ENCODE data around the gene NFYC. TPM values are rescaled to one million over a fixed set of nuclear protein-coding genes. Genes with fewer than 3 reads are reported as not detected.

NFYC gene
- total and polyA plus RNA-seq, 7 experiments from 2014 or later = 36.2 to 88.5 (median 63.4) TPM

GRCh38 chr1:40658751-40659648 lies 32.5 kb upstream of the NFYC start:
- Histone ChIP-seq H3K9me3 (ENCODE audit: control insufficient read depth in 2 of 3, low read length in 3 of 3) (no peaks in the 10 kb centered on the region), H3K4me1 (ENCODE audit: control insufficient read depth in 2 of 2, insufficient read depth in 2 of 2, low read length in 2 of 2) (no peaks in the 10 kb centered on the region), H3K27me3 (ENCODE audit: control insufficient read depth in 2 of 2, insufficient read depth in 2 of 2, low read length in 2 of 2) (no peaks in the 10 kb centered on the region), H3K27ac (ENCODE audit: low read depth, low read length) (no peak overlapping the region), H3K36me3 (ENCODE audit: control insufficient read depth in 2 of 3, insufficient read depth in 3 of 3, low read length in 3 of 3) (no peaks in the 10 kb centered on the region), H3K4me3 (ENCODE audit: low read length) (no peak overlapping the region)
- Mint-ChIP-seq H3K9me3 (no peaks in the 10 kb centered on the region), H3K27ac (no peak overlapping the region), H3K4me1 (peaks cover 4 to 12% (median 6%) of the 10 kb centered on the region in 7 donors), H3K27me3 (peaks cover 5 to 9% (median 8%) of the 10 kb centered on the region in 5 donors), H3K4me3 (no peak overlapping the region), H3K36me3 (no peaks in the 10 kb centered on the region)
- POLR2A ChIA-PET = interaction anchor here (0.6 to 0.9 kb wide), 2 partner anchors 161 to 335 kb away, joined by 3 to 4 read pairs; no protein-coding TSS in a partner anchor
- no peak for ATAC-seq
- intact Hi-C loops (cut with micrococcal nuclease) = no loop called here
- no peak for DNase-seq
- CTCF ChIA-PET = no interaction called here

DNA sequence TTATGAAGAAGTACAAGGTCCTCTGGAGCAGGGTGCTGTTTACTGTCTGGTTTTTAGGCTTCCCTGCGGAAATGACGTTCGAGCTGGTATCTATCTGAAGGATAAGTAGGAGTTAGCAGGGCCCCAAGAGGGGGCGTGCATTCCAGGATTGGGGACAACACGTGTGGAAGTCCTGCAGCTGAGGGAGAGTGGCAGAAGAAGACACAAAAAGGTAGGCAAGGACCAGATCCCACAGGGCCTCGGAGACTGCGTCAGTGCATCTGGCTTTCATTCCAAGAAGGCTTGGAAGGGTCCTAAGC lies 31.9 kb upstream of the NFYC start:
- intact Hi-C loops (cut with micrococcal nuclease) = no loop called here
- CTCF ChIA-PET = no interaction called here
- DNase-seq = no peak
- no peak overlapping the region for H3K4me3 ChIP-seq (ENCODE audit: low read length)
- no peaks in the 10 kb centered on the region for H3K36me3 Mint-ChIP-seq
- POLR2A ChIA-PET = interaction anchor here (0.6 kb wide), 1 partner anchor 160 kb away, joined by 3 read pairs; no protein-coding TSS in a partner anchor
- no peaks in the 10 kb centered on the region for H3K36me3 ChIP-seq (ENCODE audit: control insufficient read depth in 2 of 3, insufficient read depth in 3 of 3, low read length in 3 of 3)
- ATAC-seq = no peak
- no peak overlapping the region for H3K4me3 Mint-ChIP-seq
- no peaks in the 10 kb centered on the region for H3K4me1 ChIP-seq (ENCODE audit: control insufficient read depth in 2 of 2, insufficient read depth in 2 of 2, low read length in 2 of 2)
- H3K4me1 Mint-ChIP-seq = peaks cover 2 to 15% (median 6%) of the 10 kb centered on the region in 7 donors
- peaks cover 3 to 5% (median 4%) of the 10 kb centered on the region in 5 donors for H3K27me3 Mint-ChIP-seq
- H3K27me3 ChIP-seq (ENCODE audit: control insufficient read depth in 2 of 2, insufficient read depth in 2 of 2, low read length in 2 of 2) = no peaks in the 10 kb centered on the region
- H3K27ac ChIP-seq (ENCODE audit: low read depth, low read length) = no peak overlapping the region
- no peaks in the 10 kb centered on the region for H3K9me3 Mint-ChIP-seq
- no peaks in the 10 kb centered on the region for H3K9me3 ChIP-seq (ENCODE audit: control insufficient read depth in 2 of 3, low read length in 3 of 3)
- H3K27ac Mint-ChIP-seq = no peak overlapping the region

DNA sequence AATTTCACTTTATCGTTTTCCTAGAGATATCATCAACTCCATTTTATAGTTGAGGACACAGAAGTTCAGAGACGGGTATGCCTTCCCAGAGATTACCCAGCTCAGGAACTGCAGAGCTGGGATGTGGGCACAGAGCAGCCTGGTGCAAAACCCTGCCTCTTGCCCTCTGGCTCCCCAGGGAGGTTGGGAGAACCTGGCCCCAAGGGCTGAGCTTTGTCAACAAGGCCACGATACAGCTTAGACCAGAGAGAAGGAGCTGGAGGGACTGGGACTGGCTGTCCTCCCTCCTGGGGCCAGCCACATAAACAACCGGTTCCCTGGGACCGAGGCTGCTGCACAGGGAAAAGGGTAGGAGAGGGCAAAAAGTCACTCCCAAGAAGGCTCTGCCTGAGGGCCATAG lies 29.8 kb upstream of the NFYC start:
- POLR2A ChIA-PET = interaction anchor here (0.5 kb wide), 1 partner anchor 289 kb away, joined by 4 read pairs; no protein-coding TSS in a partner anchor
- intact Hi-C loops (cut with micrococcal nuclease) = no loop called here
- ATAC-seq = no peak

DNA sequence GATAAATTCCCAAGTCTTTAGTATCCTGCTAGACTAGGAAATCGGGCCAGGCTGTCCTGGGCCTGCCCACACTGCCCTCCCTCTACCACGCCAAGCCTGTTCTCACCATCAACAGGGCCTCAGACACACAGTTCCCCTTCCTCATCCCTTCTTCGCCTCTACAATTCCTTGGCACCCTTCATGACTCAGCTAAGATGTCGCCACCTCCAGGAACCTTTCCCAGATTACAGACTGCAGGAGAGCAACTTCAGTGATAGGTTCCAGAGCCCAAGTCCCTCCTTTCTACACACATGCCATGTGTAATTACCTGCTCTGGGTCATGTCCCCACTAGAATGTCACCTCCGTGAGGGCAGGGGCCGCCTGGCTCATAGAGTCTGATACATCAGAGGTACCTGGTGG lies 29.4 kb upstream of the NFYC start:
- Mint-ChIP-seq H3K4me1 (peaks cover 0 to 23% (median 15%) of the 10 kb centered on the region in 7 donors), H3K36me3 (no peaks in the 10 kb centered on the region), H3K27me3 (peaks cover 0 to 5% (median 0%) of the 10 kb centered on the region in 5 donors), H3K9me3 (no peaks in the 10 kb centered on the region), H3K27ac (no peak overlapping the region), H3K4me3 (peak overlapping the region in 1 of 10 donors; percentile 46)
- no peaks in the 10 kb centered on the region for H3K9me3 ChIP-seq (ENCODE audit: control insufficient read depth in 2 of 3, low read length in 3 of 3)
- ChIA-PET CTCF (interaction anchor here (1.1 kb wide), 1 partner anchor 9 kb away, joined by 3 read pairs; no protein-coding TSS in a partner anchor), POLR2A (interaction anchor here (0.5 kb wide), 1 partner anchor 289 kb away, joined by 4 read pairs; no protein-coding TSS in a partner anchor)
- H3K27me3 ChIP-seq (ENCODE audit: control insufficient read depth in 2 of 2, insufficient read depth in 2 of 2, low read length in 2 of 2) = no peaks in the 10 kb centered on the region
- no peak overlapping the region for H3K27ac ChIP-seq (ENCODE audit: low read depth, low read length)
- peaks cover 9% of the 10 kb centered on the region in 2 donors for H3K4me1 ChIP-seq (ENCODE audit: control insufficient read depth in 2 of 2, insufficient read depth in 2 of 2, low read length in 2 of 2)
- no peak for DNase-seq
- no peak for ATAC-seq
- H3K36me3 ChIP-seq (ENCODE audit: control insufficient read depth in 2 of 3, insufficient read depth in 3 of 3, low read length in 3 of 3) = no peaks in the 10 kb centered on the region
- intact Hi-C loops (cut with micrococcal nuclease) = no loop called here
- H3K4me3 ChIP-seq (ENCODE audit: low read length) = no peak overlapping the region

More for the DNA sequence above, 29.8 kb upstream of the NFYC start:
- no peak overlapping the region for H3K27ac Mint-ChIP-seq
- H3K27me3 Mint-ChIP-seq = peaks cover 0 to 5% (median 0%) of the 10 kb centered on the region in 5 donors
- H3K36me3 Mint-ChIP-seq = no peaks in the 10 kb centered on the region
- Histone ChIP-seq H3K27ac (ENCODE audit: low read depth, low read length) (no peak overlapping the region), H3K9me3 (ENCODE audit: control insufficient read depth in 2 of 3, low read length in 3 of 3) (no peaks in the 10 kb centered on the region), H3K27me3 (ENCODE audit: control insufficient read depth in 2 of 2, insufficient read depth in 2 of 2, low read length in 2 of 2) (no peaks in the 10 kb centered on the region), H3K4me3 (ENCODE audit: low read length) (no peak overlapping the region), H3K36me3 (ENCODE audit: control insufficient read depth in 2 of 3, insufficient read depth in 3 of 3, low read length in 3 of 3) (no peaks in the 10 kb centered on the region), H3K4me1 (ENCODE audit: control insufficient read depth in 2 of 2, insufficient read depth in 2 of 2, low read length in 2 of 2) (peaks cover 9% of the 10 kb centered on the region in 2 donors)
- no peaks in the 10 kb centered on the region for H3K9me3 Mint-ChIP-seq
- CTCF ChIA-PET = interaction anchor here (1.1 kb wide), 1 partner anchor 9 kb away, joined by 3 read pairs; no protein-coding TSS in a partner anchor
- no peak overlapping the region for H3K4me3 Mint-ChIP-seq
- no peak for DNase-seq
- peaks cover 0 to 23% (median 15%) of the 10 kb centered on the region in 7 donors for H3K4me1 Mint-ChIP-seq

- no peak for DNase-seq
- Mint-ChIP-seq H3K4me1 (peaks cover 0 to 25% (median 16%) of the 10 kb centered on the region in 7 donors), H3K27me3 (peaks cover 0 to 5% (median 0%) of the 10 kb centered on the region in 5 donors), H3K9me3 (no peaks in the 10 kb centered on the region), H3K36me3 (no peaks in the 10 kb centered on the region), H3K4me3 (peak overlapping the region in 2 of 10 donors; percentile 1 to 65), H3K27ac (peak overlapping the region in 5 of 9 donors; percentile 14 to 77 (median 50))
- H3K27ac ChIP-seq (ENCODE audit: low read depth, low read length) = no peak overlapping the region
- H3K9me3 ChIP-seq (ENCODE audit: control insufficient read depth in 2 of 3, low read length in 3 of 3) = no peaks in the 10 kb centered on the region
- H3K4me3 ChIP-seq (ENCODE audit: low read length) = no peak overlapping the region
- intact Hi-C loops (cut with micrococcal nuclease) = no loop called here
- no peak for ATAC-seq
- H3K36me3 ChIP-seq (ENCODE audit: control insufficient read depth in 2 of 3, insufficient read depth in 3 of 3, low read length in 3 of 3) = no peaks in the 10 kb centered on the region
- POLR2A ChIA-PET = interaction anchor here (2.4 kb wide), 1 partner anchor 29 kb away, joined by 10 read pairs; the partner anchor contains the start of gene NFYC
- H3K4me1 ChIP-seq (ENCODE audit: control insufficient read depth in 2 of 2, insufficient read depth in 2 of 2, low read length in 2 of 2) = peaks cover 9% of the 10 kb centered on the region in 2 donors
- CTCF ChIA-PET = no interaction called here
- no peaks in the 10 kb centered on the region for H3K27me3 ChIP-seq (ENCODE audit: control insufficient read depth in 2 of 2, insufficient read depth in 2 of 2, low read length in 2 of 2)
Observed at GRCh38 chr1:40662864-40663263, 28.6 kb upstream of the NFYC start.

- Mint-ChIP-seq H3K4me3 (peak overlapping the region; percentile 25 to 76 (median 62)), H3K27ac (peak overlapping the region in 7 of 9 donors; percentile 6 to 72 (median 57)), H3K9me3 (no peaks in the 10 kb centered on the region), H3K27me3 (peaks cover 0 to 2% (median 0%) of the 10 kb centered on the region in 5 donors), H3K4me1 (peaks cover under 1 to 26% (median 18%) of the 10 kb centered on the region in 7 donors), H3K36me3 (no peaks in the 10 kb centered on the region)
- DNase-seq (no peak), ATAC-seq (no peak)
- ChIA-PET POLR2A (interaction anchor here (2.4 kb wide), 1 partner anchor 28 kb away, joined by 10 read pairs; the partner anchor contains the start of gene NFYC), CTCF (no interaction called here)
- peaks cover 9 to 11% of the 10 kb centered on the region in 2 donors for H3K4me1 ChIP-seq (ENCODE audit: control insufficient read depth in 2 of 2, insufficient read depth in 2 of 2, low read length in 2 of 2)
- H3K4me3 ChIP-seq (ENCODE audit: low read length) = no peak overlapping the region
- H3K27ac ChIP-seq (ENCODE audit: low read depth, low read length) = no peak overlapping the region
- H3K27me3 ChIP-seq (ENCODE audit: control insufficient read depth in 2 of 2, insufficient read depth in 2 of 2, low read length in 2 of 2) = no peaks in the 10 kb centered on the region
- H3K36me3 ChIP-seq (ENCODE audit: control insufficient read depth in 2 of 3, insufficient read depth in 3 of 3, low read length in 3 of 3) = no peaks in the 10 kb centered on the region
- no peaks in the 10 kb centered on the region for H3K9me3 ChIP-seq (ENCODE audit: control insufficient read depth in 2 of 3, low read length in 3 of 3)
- intact Hi-C loops (cut with micrococcal nuclease) = loop anchor here (2.0 kb wide), 2 partner anchors 45 to 133 kb away; partner anchors contain the start of gene ZNF684 (in 1 of the 2)
Observed at GRCh38 chr1:40663324-40664166, 28.0 kb upstream of the NFYC start.
